HG03064 (cell line): ENCODE data around the gene SCRN2.

Experiments
- ATAC-seq: cut with Tn5 transposase; IDR thresholded peaks from one replicate; pipeline ENCODE4 v1.9.1; 2021; ENCODE audit warnings: low read depth; ENCODE audit not compliant: unreplicated experiment

SCRN2 gene

DNA sequence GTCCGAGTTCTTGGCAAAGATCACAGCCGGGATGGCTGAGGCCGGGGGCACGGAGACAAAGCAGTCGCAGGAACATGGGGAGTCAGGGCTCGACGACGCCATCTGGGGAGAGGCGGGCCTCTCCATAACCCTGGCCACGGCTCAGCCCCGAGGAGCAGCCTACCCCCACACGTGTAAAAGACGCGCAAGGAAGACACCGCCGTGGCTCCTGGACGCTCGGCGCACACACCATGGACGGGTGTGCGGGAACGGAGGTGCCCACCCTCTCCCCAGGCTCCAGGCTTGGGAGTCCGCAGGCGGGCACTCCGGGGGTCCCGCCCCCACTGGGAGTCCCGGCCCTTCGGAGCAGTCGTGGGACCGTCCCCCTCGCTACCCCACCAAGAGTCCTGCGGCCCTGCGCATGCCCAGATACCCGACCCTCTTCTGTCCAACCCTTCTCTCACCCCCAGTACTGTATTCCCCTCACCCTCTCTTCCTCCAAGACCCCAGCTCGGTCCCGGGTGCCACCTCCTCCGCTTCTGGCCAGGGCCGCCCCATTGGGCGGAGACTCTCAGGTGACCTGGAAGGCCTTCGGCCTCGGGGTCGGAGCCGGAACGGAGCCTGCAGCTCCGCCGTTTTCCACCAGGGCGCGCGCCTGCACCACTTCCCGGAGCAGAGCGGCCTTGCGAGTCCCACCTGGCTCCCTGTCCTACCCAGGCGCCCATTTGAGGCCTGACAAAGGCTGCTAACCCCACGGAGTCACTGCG, at the start of gene SCRN2:
Gene SCRN2, minus strand, starts transcription at position 532 of the 746 bp plus-strand sequence. Its CDS starts 430 bp downstream, at position 102.
- no peak for ATAC-seq

- no peak for ATAC-seq
Measured at GRCh38 chr17:47889734-47890529, 48.9 kb upstream of the SCRN2 start.

GRCh38 chr17:47888293-47888692, 47.2 kb upstream of the SCRN2 start:
- no peak for ATAC-seq

GRCh38 chr17:47884905-47885730, 44.0 kb upstream of the SCRN2 start:
- no peak for ATAC-seq

DNA sequence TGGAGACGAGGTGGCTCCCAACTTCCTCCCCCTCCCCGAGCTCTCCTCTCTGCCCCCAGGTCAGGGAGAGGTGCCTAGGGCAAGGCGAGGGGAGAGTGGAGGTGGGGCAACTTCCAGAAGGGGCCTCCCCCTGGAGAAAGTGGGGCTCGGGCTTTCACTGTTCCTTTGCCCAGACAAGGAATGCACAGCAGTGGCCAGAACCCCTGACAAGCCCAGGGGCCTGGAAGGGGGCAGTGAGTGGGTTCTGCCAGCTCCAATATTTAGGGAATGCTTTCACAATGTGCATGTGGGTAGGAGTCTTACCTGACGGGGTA, 43.3 kb upstream of the SCRN2 start:
- ATAC-seq, result no peak

- no peak for ATAC-seq
Measured at GRCh38 chr17:47883589-47884426, 42.7 kb upstream of the SCRN2 start.

DNA sequence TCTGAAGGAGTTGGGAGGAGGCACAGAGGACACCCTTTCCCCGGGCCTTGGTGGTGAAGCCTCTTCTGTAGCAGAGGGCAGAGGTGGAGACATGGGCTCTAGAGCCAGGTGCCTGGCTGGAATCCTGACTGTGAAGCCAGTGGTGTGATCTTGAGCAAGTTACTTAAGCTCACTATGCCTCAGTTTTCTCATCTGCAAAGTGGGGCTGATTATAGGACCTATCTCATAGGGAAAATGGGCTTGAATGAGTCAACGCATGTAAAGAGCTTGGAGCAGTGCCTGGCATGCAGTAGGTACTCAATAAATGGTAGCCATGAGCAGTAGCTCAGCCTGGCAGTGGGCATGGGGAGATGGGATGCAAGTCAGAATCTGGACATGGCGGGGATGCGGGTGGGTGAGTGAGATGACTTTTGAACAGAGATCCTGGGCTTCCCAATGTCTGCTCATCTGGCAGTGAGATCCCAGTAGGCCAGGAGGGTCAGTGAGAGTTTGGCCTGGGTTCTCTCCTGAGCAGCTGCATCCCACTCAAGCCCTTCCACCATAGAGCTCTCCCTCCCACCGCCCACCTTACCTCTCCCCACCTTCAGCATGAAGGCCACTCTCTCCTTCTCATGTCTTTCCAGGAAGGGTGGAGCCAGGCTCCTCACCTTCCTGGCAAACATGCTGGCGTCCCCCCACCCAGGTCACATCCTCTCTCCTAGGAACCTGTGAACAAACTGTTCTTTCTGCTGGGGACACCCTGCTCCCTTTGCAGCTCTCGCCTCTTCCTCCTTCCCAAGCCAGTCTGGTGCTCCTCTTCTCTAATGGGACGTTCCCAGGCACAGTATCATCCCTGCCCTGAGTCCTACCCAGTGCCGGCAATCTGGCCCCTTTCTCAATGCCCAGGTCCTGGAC, 41.9 kb upstream of the SCRN2 start:
- no peak for ATAC-seq

GRCh38 chr17:47882247-47882646, 41.2 kb upstream of the SCRN2 start:
- ATAC-seq, result no peak

- ATAC-seq, result no peak
Measured at GRCh38 chr17:47879776-47880454, 38.8 kb upstream of the SCRN2 start.

DNA sequence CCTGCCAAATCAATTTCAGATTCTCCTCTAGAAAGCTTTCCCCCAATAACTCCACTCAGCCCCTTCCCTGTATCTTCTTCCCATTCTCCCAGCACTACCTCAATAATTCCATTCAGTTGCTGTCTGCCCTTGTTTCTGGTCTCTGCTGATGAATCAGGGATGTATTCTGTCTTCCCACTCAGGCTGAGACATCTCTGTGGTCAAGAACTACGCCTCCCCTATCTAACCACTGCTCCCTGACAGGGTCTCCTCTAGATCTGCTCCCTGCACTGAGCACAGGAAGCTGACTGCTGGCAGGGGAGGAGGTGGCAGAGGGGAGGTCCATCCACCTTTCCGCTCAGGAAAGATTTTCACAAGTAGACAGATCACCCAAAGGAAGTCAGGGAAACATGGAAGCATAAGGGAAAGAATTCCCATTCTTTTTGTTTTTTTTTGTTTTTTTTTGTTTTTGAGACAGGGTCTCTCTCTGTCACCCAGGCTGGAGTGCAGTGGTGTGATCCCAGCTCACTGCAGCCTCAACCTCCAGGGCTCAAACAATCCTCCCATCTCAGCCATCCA, 38.0 kb upstream of the SCRN2 start:
- ATAC-seq, result no peak

- no peak for ATAC-seq
Measured at GRCh38 chr17:47878203-47879027, 37.3 kb upstream of the SCRN2 start.

GRCh38 chr17:47877368-47878034, 36.4 kb upstream of the SCRN2 start:
- ATAC-seq, result no peak

DNA sequence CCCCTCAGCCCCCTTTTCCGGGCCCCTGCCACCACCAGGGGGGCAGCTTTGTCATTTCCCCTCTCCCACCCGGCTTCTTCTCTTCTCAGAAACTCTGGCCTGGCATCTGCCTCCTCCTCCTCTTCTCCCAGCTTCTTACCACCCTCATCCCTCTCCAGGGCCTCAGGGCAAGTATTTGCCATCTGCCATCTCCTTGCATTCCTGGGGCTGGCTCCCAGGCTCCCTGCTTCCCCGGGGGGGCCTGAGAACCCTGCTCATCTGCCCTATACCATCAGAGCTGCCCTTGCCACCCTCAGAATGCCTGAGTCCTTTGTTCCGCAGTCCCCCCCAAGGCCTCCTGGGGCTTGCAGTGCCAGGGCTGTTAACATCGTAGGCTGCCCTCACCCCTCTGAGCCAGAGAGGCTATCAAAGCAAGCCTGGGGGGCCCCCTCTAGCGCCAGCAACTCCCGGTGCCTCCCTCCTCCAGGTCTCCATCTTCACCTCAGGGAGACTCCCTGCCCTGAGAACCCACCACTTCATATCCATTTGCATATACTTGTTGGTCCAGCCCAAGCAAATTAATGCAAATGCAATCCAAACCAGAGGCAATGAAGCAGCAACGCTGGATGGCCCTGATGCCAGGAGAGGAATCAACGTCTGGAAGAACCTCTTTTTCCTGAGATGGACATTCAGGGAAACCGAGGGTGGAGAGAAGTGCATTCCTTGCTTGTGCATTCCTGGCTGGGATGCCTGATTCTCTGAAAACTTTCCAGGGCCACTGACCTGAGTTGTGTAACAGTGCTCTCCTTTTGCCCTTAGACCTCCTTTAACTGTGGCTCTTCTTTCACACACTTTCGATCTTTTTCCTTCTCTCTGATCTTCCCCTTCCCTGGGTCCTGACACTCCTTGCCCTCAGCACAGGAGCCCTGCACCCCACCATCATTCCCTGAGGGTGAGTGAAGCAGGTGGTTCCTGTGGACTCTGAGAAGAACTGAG, 34.2 kb upstream of the SCRN2 start:
- no peak for ATAC-seq

DNA sequence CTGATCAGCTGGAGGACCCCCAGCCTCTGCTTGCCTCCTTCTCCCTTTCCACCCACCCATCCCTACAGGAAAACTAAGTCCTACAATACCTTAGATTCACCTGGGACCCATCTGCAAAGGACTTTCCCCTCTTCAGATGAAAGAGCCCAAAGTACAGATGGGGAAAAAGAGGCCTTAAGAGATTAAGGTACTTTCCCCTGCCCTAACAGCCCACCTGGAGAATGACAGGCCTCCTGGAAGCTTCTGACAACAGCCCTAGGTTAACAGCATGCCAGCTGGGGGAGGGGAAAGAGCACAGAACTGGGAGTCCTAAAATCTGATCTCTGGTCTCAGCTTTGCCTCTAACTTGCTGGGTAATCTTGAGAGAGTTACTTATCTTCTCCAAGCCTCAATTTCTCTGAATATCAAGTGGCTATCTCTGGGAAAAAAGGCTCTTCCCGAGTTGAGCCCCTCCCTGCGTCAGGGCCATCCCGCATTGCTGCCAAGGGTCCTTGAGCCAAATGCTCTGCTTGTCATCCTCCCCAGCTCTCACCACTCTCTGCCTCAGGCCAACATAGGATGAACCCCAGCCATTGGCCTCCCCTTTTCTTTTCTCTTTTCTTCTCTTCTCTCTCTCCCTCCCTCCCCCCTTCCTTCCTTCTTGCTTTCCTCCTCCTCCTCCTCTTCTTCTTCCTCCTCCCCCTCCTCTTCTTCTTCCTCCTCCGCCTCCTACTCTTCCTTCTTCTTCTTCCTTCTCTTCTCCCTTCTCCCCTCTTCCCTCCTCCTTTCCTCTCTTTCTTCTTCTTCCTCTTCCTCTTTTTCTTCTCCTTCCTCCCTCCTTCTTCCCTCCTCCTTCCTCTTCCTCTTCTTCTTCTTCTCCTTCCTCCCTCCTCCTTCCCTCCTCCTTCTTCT, 32.4 kb upstream of the SCRN2 start:
- ATAC-seq, result no peak

- no peak for ATAC-seq
Measured at GRCh38 chr17:47872651-47873161, 31.6 kb upstream of the SCRN2 start.
